NCI-H1417 (cell line): ENCODE data around the gene BCL7B.
"Not testable (repeated sequence)": the region's sequence is repeated elsewhere in the genome, so short reads cannot be mapped to it uniquely, and the experiment has no call there.

Source experiments
- DNase-seq, 3 experiments: peaks; one replicate each; lab custom pipeline; 2025; lab: John Stamatoyannopoulos, UW

BCL7B gene

DNA sequence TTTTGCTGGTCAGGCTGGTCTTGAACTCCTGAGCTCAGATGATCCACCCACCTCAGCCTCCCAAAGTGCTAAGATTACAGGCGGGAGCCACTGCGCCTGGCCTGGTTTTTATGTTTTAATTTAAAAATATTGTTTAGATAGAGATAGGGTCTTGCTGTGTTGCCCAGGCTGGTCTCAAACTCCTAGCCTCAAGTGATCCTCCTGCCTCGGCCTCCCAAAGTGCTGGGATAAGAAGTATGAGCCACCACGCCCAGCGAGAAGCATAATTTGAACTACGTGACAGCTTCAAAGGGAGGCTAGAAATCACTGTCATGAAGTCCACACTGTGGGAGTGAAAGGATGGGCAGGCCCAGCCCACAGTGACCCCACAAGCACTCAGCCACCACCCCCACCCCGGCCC lies 21.6 kb downstream of the BCL7B start:
- not testable (repeated sequence) for DNase-seq

DNA sequence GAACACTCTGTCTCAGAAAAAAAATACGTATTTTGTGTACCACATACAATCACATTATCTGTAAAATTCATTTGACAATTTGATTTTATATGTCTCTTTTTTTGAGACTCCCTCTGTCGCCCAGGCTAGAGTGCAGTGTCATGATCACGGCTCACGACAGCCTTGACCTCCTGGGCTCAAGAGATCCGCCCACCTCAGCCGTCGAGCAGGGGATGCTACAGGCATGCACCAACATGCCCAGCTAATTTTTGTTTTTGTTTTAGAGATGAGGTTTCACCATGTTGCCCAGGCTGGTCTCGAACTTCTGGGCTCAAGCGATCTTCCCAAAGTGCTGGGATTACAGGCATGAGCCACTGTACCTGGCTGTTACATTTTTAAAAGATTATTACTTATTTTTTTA lies 23.7 kb downstream of the BCL7B start:
- peak in 1 of 3 experiments; percentile 34 for DNase-seq

DNA sequence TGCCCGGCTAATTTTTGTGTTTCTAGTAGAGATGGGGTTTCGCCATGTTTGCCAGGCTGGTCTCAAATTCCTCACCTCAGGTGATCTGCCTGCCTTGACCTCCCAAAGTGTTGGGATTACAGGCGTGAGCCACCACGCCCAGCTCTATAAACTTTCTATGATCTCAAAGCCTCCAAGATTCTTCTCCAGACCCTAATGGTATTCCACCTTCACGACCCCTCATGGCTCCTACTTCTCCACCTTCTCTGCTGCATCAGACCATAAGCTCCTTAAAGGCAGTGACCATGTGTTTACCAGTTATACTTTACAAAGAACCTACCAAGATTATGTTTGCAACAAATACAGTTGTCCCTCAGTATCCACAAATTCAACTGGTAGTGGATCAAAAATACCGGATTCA lies 25.3 kb downstream of the BCL7B start:
- no peak for DNase-seq

DNA sequence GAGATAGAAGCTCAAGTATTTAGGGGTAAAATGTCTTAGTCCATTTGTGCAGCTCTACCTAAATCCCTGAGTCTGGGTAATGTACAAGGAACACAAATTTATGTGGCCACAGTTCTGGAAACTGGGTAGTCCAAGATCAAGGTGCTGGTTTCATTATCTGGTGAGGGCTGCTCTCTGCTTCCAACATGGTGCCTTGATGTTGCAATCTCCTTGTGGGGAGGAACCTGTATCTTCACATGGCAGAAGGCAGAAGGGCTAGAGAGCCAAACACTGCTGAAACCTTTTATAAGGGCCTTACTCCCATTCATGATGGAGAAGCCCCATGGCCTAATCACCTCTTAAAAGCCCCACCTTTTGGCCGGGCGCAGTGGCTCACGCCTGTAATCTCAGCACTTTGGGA lies 26.7 kb downstream of the BCL7B start:
- DNase-seq, result no peak

DNA sequence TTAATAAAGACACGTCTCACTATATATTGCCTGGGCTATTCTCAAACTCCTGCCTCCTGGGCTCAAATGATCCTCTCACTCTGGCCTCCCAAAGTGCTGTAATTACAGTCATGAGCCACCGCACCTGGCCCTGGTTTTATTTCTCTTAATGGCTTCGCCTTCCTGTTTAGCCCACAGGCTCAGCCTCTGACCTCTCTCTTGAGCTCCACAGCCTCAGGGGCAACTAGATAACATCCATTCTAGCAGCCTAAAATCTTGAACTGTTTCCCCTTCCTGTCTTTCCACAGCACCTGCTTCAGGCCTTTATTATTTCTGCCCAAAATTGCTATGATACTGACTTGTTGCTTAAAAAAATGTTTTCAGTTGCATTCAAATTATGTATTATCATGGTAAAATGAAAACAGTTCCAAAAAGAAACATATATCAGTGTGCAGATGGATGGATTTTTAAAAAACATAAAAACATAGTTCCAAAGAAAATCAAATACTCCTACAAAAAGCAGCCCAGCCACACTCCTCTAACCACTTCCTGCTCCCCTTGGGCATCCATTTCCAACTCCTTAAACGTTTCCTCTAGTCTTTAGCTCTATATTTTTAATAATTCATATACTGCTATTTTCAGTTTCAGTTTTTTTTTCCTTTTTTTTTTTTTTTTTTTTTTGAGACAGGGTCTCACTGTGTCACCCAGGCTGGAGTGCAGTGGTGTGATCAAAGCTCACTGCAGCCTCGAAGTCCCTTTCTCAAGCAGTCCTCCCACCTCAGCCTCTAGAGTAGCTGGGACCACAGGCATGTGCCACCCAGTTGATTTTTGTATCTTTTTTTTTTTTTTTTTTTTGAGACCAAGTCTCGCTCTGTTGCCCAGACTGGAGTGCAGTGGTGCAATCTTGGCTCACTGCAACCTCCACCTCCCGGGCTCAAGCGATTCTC lies 30.3 kb downstream of the BCL7B start:
- DNase-seq, result peak in 2 of 3 experiments; percentile 72 to 93

DNA sequence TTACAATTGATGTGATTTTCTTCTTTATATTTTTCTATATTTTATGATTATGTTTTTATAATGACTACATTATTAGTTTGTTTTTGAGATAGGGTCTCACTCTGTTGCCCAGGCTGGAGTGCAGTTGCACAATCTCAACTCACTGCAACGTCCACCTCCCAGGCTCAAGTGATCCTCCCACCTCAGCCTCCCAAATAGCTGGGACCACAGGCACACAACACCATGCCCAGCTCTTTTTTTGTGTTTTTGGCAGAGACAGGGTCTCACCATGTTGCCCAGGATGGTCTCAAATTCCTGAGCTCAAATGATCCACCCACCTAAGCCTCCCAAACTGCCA lies 31.4 kb downstream of the BCL7B start:
- DNase-seq, result not testable (repeated sequence)

DNA sequence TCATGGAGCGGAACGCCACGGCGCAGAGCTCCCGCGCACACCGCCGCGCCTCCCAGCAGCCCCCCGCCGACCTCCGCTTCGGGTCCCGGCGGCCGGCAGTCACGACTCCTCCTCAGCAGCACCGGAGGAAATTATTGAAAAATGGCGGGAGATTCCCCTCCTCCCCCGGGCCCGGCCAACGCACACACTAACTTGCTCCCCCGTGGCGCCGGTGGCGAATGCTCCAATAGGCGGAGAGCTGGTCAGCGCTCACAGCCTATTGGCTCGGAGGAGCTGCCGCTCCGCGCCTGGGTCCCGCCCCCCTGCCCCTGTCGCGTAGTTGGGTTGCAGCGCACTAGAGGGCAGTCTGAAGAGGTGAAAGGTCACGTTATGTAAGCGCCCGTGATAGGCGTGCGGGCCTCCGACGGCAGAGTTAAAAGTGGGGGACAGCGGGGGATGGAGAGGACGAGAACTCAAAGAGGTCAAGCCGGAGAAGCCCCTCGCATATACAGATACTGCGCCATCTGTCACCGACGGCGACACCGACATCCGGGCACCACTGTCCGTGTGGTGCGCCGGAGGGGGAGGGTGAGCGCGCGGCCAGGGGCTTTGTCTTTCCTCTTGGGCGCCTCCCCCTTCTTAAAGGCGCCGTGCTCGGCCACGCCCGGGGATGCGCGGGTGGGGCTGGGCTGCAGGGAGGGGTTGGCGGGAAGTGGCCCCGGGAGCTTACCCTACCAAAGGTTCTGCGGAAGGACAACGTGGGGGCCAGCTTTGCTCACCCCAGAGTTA lies 35.2 kb downstream of the BCL7B start, which contains the start of gene BAZ1B:
BAZ1B (minus strand) TSS at position 189 of the 768 bp plus-strand sequence. CDS start 360 bp downstream, outside the sequence.
- peak; percentile 99 to 100 (median 99) for DNase-seq

DNA sequence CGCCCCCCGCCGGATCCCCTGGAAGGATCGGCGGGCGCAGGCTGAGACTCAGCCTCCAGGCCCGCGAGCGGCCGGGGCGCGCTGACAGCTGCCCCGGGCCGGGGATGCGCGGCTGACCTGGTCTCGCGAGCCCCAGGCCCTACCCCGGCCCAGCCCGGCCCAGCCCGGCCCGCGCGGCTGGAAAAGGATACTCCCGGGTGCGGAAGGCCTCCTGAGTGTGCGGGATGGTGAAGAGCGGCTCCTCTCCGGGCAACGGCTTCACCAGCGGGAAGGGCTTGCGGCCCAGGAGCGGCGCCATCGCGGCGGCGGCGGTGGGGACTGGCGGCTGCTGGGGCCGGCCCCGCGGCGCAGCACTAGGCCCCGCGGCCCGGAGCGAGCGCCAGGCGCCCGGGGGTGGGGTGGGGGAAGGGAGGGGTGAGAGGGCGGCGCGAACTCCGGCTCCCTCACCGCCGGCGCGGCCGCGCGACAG lies 35.8 kb downstream of the BCL7B start:
- peak in 2 of 3 experiments; percentile 76 to 98 for DNase-seq

DNA sequence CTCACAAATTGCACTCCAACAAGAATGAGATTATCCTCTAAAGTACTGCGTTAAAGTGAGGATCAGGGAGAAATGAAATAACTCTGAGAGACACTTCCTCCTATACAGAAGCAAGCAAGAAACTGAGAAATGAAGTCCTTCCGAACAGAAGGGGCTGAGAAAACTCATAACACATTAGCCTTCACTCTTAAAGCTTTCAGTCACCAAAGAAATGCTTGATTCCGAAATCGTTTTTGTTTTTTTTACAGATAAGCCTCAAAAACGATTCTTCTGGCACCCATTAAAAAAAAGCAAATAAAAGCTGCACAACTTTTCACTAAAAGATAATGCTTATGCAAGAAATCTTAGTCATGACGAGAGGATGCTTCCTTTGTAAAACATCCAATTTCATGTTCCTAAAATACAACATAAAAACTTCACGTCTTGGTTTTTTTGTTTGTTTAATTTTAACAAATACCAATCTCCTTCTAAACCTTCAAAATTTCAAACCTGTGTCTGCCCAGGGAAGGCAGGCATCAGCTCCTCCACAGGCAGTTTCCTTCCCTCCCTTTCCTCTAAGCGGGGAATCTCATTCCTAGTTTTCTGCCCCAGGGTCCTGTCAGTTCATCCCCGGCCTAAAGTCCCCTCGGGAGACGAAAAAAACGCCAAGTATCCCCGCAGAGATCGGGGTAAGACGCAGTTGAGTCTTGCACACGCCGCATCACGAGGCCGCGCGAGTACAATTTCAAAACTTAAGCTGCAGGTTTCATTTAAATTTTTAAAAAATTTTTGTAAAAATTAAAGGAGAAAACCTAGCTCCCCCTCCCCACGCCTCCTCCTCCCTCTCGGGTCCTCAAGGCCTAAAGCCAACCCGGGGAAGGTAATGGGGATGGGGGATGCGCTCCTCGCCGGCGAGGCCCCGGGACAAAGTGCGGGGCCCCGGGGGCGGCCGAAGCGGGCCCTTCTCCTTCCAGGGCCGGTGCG lies 36.5 kb downstream of the BCL7B start:
- DNase-seq, result peak in 2 of 3 experiments; percentile 65 to 71

DNA sequence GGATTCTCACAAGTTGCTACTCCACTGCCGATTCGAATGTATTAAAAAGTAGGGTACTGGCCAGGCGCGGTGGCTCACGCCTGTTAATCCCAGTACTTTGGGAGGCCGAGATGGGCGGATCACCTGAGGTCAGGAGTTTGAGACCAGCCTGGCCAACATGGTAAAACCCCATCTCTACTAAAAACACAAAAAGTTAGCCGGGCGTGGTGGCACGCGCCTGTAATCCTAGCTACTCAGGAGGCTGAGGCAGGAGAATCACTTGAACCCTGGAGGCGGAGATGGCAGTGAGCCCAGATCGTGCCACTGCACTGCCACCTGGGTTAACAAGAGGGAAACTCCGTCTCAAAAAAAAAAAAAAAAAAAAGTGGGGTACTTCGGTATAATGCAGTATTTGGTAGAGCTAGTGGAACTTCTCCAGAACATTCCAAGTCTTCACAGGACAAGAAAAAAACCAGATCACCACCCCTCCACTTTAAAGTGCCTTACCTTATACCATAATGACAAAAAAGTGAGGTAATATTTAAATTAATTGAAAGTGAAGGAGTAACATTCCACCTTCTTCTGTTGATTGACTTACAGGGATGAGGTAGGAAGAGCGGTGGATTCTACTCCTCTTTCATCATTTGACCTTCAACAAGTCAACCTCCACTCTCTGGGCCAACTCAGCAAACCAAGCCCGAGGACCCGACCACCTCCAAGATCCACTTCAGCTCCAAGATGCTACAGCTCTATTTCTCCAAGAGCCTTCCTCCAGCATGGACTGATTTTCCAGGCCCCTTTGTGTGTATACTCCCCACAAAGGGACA lies 37.4 kb downstream of the BCL7B start:
- DNase-seq, result peak in 1 of 3 experiments; percentile 49

DNA sequence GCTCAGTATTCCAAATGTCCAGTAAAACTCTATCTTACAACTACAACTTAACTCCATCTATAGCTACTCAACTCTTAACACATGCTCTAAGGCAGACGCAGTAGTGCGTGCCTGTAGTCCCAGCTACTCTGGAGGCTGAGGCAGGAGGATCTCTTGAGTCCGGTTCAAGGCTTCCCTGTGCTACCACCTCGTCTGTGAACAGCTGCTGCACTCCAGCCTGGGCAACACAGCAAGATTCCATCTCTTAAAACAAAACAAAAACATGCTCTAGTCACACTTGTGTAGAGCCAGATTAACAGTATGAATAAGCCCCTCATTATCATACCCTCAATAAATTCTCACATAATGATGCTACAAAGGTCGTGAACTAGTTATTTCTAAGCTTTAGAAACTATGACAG lies 39.0 kb downstream of the BCL7B start:
- DNase-seq, result no peak

DNA sequence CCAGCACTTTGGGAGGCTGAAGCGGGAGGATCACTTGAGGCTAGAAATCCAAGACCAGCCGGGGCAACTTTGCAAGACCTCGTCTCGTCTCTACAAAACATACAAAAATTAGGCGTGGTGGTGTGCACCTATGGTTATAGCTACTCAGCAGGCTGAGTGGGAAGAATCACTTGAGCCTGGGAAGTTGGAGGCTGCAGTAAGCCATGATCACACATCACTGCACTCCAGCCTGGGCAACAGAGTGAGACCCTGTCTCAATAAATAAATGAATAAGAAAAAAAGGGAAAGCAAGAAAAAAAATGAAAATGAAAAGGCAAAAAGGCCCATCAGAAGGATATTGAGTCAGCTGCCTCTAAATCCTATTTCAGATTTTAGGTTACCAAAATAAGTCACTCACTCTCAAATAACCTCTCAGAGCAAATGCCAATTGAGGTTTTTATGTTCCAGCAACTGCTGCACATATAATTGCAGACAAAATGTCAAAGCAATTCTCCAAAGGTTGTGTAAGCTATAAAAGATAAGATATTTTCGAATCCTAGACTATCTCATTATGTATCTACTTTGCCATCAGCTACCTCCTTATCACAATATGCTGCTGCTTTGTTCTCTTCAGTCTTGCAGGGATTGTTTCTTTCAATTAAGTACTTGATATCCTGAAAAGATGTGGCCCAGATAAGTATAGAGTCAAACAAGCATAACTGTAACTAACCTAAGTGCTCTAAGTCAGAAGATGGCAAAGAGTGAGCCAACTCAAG lies 40.1 kb downstream of the BCL7B start:
- DNase-seq, result no peak

DNA sequence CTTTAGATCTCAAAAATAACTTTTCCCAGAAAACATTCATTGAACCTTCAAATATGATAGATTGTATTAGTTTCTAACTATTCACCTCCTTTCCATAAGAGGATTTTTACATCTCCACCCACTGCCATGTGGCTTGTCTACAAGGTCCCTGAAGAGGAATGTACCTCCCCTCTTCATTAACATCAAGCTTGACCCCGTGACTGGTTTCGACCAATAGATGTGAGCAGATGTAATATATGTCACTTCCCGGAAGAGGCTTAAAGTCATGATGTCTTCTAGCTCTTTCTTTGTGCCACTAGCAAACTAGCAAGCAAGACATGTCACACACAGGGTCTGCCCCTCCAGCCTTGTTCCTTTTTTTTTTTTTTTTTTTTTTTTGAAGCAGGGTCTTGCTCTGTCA lies 42.3 kb downstream of the BCL7B start:
- DNase-seq, result no peak

DNA sequence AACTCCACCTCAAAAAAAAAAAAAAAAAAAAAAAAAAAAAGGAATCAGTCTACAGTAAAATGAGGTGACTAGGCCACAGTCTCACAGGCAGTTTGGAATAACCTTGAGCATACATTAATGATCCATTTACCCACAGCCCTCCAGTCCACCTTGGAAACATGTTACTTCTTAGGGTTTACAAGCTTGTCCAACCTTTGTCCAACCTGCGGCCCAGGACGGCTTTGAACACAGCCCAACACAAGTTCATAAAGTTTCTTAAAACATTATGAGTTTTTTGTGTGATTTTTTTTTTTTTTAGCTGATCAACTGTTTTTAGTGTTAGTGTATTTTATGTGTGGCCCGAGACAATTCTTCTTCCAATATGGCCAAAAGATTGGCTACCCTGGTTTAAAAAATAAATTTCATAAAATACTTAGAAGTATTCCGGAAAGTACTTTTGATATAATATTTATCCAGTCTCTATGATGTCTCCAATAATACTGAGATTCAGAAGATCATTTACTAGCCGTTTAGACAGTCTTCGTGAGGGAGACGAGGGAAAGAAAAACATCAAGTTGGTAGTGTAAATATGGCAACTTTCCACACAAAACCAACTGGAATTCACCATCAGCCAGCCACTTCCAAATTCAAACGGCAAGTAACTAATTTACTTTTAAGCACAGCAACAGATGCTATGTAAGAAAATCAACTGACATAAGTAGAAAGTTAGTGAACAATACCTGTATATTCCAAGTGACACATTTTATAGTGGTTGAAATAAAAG lies 45.3 kb downstream of the BCL7B start:
- no peak for DNase-seq

DNA sequence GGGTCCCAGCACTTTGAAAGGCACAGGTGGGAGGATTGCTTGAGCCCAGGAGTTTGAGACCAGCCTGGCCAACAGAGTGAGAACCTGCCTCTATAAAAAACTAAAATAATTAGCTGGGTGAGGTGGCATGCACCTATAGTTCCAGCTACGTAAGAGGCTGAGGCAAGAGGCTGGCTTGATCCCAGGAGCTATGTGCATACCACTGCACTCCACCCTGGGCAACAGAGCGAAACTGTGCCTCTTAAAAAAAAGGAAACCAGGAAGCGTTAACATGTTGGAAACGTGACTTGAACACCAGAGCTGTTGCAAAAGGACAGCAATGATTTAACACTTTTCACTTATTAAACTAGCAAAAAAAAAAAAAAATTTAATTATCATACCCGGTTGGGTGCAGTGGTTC lies 48.0 kb downstream of the BCL7B start:
- DNase-seq, result no peak

DNA sequence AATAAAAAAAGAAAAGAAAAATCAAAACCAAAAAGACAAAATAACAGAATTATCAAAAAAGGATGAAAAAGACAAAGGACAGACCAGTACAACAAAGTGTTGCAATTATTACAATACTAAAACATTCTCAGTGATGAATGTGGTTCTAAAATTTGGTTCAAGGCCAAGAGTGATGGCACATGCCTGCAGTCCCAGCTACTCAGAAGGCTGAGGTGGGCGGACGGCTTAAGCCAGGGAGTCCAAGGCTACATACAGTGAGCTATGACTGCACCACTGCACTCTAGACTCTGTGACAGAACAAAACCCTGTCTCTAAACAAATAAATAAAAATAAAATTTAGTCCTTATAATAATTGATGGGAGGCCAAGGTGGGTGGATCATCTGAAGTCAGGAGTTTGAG lies 49.9 kb downstream of the BCL7B start:
- DNase-seq, result no peak

DNA sequence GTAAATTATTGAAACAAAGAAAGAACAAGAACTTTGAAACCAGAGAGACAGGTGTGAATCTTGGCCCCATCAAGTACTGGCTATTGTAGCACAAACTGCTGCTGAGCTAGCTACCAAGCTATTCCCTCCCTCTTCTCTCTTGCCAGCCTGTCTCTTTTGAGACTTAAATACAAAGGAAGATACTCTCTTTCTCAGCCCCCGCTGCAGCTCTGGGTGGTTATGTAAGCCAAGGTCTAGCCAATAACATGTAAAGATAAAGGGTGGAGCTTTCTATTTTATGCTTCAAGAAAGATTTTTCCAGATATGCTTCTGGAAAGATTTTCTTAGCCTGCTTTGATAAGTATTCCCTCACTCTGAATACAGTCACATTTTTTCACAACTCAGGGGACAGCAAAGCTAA lies 52.6 kb downstream of the BCL7B start:
- no peak for DNase-seq

DNA sequence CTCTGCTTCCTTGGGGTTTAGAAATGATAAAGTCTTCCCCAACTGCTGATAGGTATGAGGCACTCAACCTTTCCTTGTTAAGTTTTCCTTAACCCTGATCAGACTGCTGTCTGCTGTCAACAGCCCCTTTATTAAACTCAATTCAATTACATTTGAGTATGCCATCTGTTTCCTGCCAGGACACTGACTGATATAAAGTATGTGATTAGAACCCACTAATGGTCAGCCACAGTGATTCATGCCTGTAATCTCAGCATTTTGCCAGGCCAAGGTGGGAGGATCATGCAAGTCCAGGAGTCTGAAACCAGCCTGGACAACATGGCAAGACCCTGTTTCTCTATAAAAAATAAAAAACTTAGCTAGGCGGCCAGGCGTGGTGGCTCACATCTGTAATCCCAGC lies 53.5 kb downstream of the BCL7B start:
- DNase-seq, result no peak

DNA sequence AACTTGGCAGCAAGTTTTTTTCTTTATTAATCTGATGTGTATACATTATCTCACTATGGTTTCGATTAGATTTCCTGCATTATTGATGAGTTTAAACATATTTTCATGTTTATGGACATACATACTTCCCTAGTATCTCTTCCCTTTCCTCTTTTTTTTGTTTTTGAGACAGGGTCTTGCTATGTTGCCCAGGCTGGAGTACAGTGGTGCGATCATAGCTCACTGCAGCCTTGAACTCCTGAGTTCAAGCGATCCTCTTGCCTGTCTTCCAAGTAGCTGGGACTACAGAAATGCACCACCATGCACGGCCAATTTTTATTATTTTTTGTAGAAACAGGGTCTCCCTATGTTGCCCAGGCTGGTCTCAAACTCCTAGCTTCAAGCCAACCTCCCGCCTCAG lies 54.3 kb downstream of the BCL7B start:
- no peak for DNase-seq
